Fibroblast of skin of abdomen (primary cell): ENCODE results near the gene UBTD1.
A peak's percentile ranks its signal among the peaks of the same experiment; 100 is the strongest.
"Not testable (repeated sequence)": the region's sequence is repeated elsewhere in the genome, so short reads cannot be mapped to it uniquely, and the experiment has no call there.

Source experiments
- DNase-seq: peaks from one replicate; pipeline ENCODE4 v3.0.0-alpha.2; 2013

The UBTD1 gene

DNA sequence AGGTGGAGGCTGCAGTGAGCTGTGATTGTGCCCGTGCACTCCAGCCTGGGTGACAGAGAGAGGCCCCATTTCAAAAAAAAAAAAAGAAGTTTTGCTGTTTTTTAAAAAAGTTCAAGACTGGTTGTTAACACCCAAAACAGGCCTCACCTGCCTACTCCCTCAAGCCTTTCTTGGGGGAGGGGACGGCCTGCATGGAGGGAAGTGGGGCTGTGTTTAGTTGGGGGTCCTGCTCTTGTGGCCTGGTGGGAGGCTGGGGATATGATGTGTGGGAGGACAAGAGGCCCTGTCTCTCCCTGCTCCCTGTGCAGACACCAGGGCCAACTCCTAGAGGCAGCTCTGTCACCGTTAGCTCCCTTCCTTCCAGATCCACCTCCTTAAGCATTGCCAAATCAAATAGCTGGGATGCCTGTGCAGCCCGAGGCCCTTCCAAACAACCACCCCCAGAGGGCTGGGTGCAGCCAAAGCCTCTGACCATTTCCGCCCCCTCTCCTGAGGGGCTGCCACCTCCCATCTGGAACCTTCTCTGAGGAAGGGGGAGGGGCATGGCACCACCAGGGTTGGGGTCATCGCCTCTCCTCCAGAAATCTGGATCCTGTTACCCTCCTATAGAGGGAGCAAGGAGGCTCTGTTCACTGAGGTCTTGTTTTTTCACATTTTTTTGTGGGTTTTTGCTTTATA is 40.9 kb downstream of the UBTD1 start:
- DNase-seq, result peak; percentile 87

DNA sequence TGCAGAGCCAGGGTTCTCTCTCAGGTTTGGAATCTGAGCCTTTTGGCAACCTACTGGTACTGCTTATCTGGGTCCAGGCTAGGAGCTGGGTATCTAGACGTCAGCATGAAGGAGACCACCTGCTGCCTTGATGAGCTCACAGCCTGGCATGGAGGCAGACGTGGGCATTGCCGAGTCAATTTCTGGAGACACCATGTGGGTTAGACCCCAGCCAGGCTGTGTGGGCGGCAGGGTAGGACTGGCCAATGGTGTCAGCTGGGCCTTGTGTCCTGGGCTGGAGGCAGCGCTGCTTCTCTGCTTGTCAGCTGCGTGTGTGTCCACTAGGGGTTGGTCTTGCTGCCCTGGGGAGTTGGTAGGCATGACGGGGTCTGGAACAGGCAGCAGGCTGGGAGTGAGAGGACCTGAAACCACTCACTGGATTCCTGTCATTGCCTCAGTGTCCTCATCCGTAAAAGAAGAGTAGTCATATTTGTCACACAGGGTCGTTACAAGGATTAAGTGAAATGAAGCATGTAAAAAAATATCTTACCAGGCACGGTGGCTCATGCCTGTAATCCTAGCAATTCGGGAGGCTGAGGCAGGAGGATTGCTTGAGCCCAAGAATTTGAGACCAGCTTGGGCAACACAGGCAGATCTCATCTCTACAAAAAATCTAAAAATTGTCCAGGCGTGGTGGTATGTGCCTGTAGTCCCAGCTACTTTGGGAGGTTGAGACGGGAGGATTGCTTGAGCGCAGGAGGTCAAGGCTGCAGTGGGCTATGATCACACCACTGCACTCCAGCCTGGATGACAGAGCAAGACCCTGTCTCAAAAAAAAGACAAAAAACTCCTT is 42.2 kb downstream of the UBTD1 start:
- DNase-seq, result no peak

DNA sequence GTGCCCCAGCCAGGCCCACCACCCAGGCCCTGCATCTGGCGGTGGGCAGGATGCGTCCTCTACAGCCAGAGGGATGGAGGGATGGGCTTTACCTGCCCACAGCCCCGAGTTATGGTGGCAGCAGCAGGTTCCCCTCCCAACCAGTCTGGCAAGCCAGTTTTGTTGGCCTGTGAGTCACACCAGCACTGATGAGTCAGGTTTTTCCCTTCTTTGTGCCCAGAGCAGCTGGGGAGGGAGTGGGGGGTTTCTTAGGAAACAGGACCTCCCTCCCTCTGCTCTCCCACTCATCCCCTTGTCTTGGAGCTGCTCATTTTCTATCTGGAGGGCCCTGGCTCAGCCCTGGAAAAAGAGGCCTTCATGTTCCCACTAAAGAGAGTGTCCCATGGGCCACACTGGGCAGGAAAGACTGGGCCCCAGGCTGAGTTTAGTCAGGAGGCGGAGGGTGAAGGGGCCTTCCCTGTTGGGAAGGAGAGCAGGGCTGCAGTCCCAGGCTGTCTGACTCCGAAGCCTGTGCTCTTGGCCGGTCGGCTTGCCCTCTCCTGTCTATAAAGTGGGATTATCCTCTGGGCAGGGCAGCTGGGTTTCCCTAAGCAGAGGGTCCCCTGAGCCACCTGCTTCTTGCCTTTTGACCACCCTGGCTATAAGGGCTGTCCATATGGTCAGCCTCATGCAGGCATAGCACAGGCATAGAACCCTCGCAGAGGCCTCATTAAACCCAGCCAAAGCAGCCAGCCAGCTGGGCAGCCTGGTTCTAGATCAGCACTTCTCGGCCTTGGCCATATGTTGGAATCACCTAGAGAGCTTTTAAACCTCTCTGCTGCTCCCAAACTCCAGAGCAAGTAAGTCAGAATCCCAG is 43.7 kb downstream of the UBTD1 start:
- peak; percentile 94 for DNase-seq

DNA sequence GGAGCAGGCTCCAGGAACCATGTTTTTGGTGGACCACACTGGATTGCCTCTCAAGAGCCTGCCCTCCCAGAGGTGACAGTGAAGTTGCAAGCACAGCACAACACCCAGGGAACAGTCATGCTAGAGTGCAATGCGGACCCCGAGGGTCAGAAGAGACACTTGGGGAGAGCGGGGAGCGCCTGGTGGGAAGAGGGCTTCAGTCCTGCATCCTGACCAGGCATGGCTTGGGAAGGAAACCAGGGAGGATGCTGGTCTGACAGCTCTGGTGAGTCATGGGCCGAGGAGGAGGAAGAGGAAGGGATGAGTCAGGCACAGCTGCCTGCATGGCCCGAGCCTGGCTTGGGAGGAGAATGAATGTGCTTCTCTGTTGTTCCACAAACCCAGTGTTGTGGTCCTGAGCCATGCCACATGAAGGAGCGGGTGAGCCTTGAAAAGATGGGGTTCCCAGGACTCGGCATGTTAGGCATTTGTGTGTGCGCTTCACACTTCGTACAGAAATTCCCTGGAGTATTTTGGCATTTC is 44.4 kb downstream of the UBTD1 start:
- DNase-seq, result peak; percentile 97

DNA sequence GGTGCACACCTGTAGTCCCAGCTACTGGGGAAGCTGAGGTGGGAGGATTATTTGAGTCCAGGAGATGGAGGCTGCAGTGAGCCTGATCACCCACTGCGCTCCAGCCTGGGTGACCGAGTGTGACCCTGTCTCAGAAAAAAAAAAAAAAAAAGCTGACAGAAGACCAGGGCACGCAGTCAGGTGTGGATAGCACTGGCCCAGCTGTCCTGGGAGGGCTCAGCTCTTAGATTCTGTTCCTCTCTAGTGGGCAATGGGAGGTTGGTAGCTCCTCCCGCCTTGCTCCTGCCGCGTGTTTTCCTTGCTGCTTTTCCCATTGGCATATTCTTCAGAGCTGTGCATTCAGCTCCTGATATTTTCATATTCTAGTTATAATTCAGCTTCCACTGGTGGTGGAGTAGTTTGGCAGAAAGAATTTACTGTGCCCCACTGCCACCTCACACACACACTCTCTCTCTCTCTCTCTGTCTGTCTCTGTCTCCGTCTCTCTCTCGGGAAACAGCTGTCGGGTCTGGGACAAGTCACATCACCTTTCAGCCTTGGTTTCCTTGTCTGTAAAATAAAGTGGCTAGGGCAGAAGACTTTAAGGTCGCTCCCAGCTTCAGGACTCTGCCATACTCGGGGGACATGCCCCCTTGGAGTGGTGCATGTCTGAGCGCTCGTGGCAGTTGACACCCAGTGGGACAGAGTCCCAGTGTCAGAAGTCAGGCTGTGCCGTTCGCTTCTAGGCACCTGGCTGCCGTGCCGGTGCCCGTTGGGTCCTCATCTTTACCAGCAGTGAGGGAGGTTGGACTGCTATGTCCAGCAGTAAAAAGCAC is 47.9 kb downstream of the UBTD1 start:
- DNase-seq, result no peak

DNA sequence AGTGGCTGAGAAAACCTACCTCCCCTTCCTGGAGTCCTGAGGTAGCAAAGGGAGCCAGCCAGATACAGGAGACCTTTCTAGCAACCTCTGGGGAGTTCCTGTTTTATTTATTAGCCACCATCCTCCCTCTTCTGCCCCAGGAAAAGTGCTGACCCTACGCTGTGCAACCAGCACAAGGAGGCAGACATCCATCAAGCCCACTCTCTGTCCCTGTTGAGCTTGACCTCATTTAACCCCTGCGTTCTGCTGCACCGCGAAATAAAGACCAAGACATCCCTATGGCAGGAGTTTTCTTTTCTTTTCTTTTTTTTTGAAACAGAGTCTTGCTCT is 48.5 kb downstream of the UBTD1 start:
- DNase-seq, result no peak

DNA sequence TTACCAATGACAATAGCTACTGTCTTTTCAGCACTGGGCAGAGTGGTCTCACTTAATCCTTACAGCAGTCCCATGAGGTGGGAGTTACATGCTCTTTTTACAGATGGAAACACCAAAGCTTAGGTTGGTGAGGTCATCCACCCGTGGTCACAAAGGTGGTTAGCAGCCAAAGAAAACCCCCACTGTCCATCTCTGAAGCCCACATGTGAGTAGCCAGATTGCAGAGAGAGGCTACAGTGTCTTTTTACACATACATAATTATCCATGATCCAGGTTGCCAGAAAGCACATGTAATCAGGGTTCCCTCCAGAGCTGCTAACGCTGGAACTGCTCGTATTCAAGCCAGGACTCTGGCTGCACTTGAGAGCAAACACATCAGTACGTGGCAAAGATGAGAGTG is 49.2 kb downstream of the UBTD1 start:
- no peak for DNase-seq

DNA sequence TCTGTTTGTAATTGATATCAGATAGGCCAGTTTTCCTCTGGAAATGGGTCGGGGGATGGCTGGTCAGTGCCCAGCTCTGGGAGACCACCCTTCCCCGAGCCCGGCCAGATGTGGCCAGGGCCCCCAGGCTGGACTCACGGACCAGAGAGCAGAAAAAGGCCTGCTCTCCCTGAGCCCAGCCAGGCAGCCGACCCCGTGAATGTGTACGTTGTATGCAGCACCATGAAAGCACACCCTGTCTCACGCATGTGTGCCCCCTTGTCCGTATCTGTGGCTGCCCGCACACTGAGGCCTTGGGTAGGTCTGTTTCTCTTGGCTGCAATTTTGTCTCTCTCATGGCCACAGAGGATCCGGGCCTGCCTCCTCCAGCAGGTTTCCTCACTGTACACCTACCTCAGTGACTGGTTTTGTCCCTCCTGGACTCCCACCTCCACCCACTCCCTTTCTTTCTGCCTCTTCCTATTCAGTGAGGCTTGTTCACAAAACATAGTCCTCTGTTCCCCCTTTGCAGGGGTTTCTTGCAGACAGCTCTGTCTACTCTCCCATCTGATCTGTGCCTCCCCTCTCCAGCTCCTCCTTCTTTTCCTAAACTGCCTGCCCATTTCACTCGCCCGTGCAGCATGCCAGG is 50.2 kb downstream of the UBTD1 start:
- no peak for DNase-seq

DNA sequence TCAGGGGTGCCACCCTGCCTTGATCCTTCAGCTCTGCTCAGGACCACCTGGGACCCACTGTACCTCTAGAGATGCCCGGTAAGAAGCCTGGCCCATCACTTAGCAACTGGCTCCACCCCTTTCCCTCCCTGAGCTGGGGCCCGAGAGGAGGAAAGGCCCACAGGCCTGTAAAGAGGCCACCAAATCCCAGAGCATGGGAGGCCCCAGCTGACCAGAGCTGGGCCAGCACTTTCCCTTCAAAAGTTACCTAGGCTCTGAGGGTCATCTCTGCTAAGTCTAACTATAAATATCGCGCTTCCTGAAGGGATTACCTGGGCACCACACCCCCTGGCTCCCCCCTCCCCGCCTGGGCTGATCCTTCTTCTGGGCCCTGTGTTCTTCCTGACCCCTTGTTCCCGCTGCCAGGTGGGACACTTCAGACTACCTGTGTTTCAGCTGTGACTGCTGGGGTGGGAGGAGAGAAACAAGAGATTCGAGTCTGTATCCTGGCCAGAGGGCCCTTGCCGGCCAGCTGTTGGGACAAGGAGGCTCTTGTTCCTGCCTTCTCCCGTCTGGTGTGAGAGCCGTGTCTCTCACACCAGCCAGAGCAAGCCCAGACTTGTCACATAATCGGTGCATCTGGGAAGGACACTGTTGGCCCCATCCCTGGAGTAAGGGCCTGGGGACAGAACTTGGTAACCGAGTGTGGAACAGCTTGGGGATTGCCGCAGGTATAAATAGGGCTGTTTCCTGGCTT is 51.0 kb downstream of the UBTD1 start:
- DNase-seq, result no peak

DNA sequence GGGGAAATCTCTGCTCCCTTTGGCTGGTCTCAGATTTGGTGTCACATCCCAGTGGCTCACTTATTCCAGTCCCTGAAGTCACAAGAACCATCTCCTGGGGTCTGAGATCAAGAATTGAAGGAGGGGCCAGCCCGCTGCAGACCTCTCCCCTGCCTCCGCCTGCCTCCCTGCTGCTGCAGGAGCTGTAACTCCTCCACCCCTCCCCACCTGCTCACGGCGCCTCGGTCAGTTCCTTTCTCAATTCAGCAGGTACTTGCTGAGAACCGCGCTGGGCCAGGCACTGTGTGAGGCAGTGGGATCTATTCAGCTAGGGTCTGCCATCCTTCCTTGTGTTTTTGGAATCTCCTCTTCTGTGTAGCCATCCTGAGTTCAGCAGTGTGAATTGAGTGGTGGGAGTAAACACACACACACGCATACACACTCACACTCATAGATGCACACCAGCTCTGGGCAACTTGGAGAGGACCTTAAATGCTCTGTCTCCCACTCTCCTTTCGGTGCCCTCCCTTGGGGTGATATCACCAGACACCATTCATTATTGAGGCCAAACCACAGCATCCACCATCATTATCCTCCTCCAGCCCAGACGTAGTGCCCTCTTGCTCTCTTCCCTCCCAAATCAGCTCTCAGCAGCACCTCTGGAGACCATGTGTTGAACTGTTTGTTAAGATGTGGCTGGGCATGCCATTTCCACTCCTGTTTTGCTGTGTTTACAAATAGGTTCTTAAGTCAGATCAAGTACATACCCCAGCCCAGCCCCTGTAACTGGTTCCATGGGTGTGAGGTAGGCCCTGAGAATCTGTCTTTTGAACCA is 51.8 kb downstream of the UBTD1 start:
- DNase-seq, result no peak

DNA sequence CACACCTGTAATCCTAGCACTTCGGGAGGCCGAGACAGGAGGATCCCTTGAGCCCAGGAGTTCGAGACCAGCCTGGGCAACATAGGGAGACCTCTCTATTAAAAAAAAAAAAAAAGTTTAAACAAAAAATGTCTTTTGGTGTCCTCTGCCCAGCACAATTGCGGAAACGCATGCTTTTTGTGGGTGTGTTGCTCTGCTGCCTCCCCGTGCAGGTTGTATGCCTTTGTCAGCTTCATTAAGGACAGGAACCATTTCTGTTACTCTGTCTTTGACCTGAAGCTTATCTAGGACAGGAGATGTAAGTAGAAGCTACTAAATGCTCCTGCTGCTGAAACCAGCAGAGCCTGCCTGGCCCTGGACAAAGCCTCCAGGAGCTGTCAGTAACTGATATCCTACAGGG is 52.5 kb downstream of the UBTD1 start:
- no peak for DNase-seq

DNA sequence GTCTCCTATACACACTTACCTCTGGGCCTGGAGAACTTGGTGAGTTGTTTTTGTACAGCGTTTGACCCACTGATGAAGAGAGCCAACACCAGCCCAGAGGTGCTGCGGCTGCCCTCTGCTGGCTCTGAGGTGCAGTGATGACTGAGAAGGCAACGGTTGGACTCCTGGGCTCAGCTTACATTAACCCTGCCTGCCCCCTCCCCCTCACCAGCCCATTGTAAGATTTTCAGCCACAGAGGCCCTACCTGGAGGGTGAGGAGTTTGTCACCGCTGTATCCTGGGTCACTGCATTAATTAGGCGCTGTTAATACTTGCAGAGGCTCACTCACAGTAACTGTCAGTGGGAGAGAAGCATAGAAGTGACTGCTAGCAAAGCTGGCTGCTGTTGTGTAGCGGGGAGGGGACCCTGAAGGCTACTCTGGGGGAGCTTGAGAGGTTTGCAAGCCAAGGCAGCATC is 54.9 kb downstream of the UBTD1 start:
- peak; percentile 65 for DNase-seq

DNA sequence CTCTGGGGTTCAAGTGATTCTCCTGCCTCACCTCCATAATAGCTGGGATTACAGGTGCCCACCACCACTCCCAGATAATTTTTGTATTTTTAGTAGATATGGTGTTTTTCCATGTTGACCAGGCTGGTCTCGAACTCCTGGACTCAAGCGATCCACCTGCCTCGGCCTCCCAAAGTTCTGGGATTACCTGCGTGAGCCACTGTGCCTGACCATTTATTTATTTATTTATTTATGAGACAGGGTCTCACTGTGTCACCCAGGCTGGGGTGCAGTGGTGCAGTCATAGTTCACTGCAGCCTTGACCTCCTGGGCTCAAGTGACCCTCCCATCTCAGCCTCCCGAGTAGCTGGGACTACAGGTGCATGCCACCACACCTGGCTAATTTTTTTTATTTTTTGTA is 55.6 kb downstream of the UBTD1 start:
- DNase-seq, result not testable (repeated sequence)

DNA sequence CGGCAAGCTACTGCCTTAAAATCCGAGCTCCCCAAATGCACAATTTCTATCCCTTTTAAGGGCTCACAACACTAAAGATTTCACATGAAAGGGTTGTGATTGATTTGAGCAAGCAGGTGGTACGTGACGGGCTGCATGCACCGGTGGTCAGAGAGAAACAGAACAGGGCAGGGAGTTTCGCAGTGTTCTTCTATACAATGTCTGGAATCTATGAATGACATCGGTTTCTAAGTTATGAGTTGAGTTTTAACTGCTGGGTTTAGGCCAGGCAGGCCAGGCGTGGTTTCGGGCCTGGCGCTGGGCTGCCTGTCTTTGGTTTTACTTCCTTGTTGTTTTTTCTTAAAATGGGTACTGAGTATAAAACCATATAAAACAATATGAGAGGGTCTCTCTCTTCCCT is 56.8 kb downstream of the UBTD1 start:
- not testable (repeated sequence) for DNase-seq

DNA sequence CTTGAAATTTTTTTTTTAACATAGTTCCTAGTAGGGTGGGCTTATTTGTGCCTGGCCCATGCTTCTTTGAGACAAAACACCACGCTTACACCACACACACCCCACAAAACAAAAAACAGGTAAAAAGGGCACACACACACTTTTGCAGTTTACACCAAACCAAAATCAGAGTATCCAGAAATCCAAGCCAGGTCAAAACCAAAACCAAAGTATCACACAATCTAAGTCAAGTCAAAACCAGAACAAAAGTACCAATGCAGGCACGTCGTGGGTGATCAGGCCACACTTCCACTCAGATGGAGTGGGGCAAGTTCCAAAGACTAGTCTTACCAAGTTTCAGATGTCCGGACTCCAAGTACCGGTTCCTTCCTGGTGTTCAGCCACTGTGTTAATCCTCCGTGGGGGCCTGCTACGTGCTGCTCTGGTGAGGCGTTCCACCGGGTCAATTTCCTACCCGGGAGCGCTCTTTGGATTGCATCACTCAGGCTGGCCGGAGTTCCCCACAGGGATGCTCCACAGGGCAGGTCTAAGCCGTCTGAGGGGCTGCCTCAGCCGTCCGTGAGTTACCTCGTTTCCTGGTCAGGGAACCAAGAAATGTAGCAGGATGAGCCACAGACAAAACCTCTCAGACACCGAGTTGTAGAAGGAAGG is 62.1 kb downstream of the UBTD1 start:
- not testable (repeated sequence) for DNase-seq

DNA sequence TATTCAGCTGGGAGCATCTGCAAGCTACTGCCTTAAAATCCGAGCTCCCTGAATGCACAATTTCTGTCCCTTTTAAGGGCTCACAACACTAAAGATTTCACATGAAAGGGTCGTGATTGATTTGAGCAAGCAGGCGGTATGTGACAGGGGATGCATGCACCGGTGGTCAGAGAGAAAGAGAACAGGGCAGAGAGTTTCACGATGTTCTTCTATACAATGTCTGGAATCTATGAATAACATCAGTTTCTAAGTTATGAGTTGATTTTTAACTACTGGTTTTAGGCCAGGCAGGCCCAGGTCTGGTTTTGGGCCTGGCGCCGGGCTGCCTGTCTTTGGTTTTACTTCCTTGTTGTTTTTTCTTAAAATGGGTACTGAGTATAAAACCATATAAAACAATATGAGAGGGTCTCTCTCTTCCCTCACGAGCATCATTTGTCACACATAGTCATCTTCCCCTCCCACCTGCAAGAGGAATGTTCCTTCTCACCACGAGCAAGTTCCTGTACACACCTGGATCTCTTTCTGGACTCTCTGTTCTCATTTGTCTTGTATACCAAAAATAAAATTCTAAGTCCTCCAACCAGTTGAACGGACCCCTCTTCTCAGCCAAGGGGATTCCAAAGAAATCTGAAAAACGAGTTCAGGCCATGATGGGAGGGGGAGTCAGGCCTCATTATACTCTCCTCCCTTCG is 62.8 kb downstream of the UBTD1 start:
- not testable (repeated sequence) for DNase-seq

DNA sequence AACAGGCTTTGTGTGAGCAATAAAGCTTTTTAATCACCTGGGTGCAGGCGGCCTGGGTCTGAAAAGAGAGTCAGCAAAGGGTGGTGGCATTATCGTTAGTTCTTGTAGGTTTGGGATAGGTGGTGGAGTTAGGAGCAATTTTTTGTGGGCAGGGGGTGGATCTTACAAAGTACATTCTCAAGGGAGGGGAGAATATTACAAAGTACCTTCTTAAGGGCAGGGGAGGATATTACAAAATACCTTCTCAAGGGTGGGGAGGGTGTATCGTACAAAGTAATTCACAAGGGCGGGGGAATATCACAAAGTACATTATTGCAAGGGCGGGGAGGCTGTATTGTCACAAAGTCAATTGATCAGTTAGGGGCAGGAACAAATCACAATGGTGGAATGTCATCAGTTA is 63.6 kb downstream of the UBTD1 start:
- not testable (repeated sequence) for DNase-seq

DNA sequence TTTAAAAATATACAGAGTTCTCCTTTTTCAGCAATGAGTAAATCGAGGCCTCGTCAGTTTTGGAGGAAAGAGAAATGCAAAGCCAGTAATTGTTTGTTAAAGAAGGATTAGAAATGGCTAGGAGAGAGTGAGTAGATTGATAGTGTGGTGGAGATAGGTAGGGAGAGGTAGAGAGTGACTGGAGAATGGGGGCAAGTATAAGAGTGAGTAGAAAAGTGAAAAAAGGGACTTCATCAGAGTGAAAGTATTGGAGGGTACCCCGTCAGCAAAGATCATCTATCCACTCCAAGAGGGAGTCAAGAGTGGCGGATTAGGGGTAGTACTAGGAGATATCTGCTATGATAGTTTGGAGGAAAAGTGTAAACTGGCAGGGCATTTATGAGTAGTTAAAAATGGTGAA is 64.6 kb downstream of the UBTD1 start:
- DNase-seq, result no peak

DNA sequence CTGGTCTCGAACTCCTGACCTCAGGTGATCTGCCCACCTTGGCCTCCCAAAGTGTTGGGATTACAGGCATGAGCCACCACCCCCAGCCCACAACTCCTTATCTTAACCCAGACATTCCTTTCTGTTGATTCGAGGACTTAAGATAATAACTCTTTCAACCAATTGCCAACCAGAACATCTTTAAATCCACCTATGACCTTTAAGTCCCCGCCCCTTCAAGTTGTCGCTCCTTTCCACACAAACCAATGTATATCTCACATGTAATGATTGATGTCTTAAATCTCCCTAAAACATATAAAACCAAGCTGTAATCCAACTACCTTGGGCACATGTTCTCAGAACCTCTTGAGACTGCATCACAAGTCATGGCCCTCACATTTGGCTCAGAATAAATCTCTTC is 66.1 kb downstream of the UBTD1 start:
- DNase-seq, result no peak
